SW 1271 (cell line): ENCODE measurements around the gene MRPS18A.

ENCODE experiments used
- DNase-seq, 2 experiments: peaks; one replicate each; lab custom pipeline; 2025; lab: John Stamatoyannopoulos, UW

Gene MRPS18A

GRCh38 chr6:43687437-43688347 lies at the start of gene MRPS18A:
Gene MRPS18A, minus strand, starts transcription at chr6:43687791. Its CDS starts 12 bp downstream, at chr6:43687779.
- peak; percentile 54 to 79 for DNase-seq

- no peak for DNase-seq
These were observed 49.3 kb upstream of the MRPS18A start for GRCh38 chr6:43736844-43737243.

GRCh38 chr6:43736211-43736786 lies 48.7 kb upstream of the MRPS18A start:
- DNase-seq: no peak

GRCh38 chr6:43735642-43736199 lies 48.1 kb upstream of the MRPS18A start:
- DNase-seq: no peak

GRCh38 chr6:43734294-43734665 lies 46.7 kb upstream of the MRPS18A start:
- DNase-seq: no peak

- no peak for DNase-seq
These were observed 46.1 kb upstream of the MRPS18A start for GRCh38 chr6:43733471-43734293.

- no peak for DNase-seq
These were observed 43.0 kb upstream of the MRPS18A start for GRCh38 chr6:43730634-43731033.

GRCh38 chr6:43729537-43729936 lies 41.9 kb upstream of the MRPS18A start:
- DNase-seq: no peak

- DNase-seq: no peak
These were observed 41.0 kb upstream of the MRPS18A start for GRCh38 chr6:43728586-43728985.

- no peak for DNase-seq
These were observed 40.0 kb upstream of the MRPS18A start for GRCh38 chr6:43727634-43728033.

- DNase-seq: no peak
These were observed 38.3 kb upstream of the MRPS18A start for GRCh38 chr6:43725643-43726580.

- DNase-seq: no peak
These were observed 37.5 kb upstream of the MRPS18A start for GRCh38 chr6:43724914-43725642.

GRCh38 chr6:43724354-43724753 lies 36.8 kb upstream of the MRPS18A start:
- no peak for DNase-seq

- DNase-seq: peak in 1 of 2 experiments; percentile 10
These were observed 36.2 kb upstream of the MRPS18A start for GRCh38 chr6:43723737-43724295.

GRCh38 chr6:43722920-43723545 lies 35.4 kb upstream of the MRPS18A start:
- no peak for DNase-seq

GRCh38 chr6:43720999-43721398 lies 33.4 kb upstream of the MRPS18A start:
- DNase-seq: no peak

- no peak for DNase-seq
These were observed 31.9 kb upstream of the MRPS18A start for GRCh38 chr6:43719511-43719910.

- no peak for DNase-seq
These were observed 31.0 kb upstream of the MRPS18A start for GRCh38 chr6:43718387-43719105.

GRCh38 chr6:43717822-43718221 lies 30.2 kb upstream of the MRPS18A start:
- DNase-seq: no peak
